NCI-H1105 treated with DMSO at 0.1 percent for 48 hours (cell line): ENCODE results near the gene SERPINA9.
"Not testable (repeated sequence)": the region's sequence is repeated elsewhere in the genome, so short reads cannot be mapped to it uniquely, and the experiment has no call there.

Experiments
- DNase-seq: peaks from one replicate; lab custom pipeline; 2025; lab: John Stamatoyannopoulos, UW

SERPINA9 gene, protein sequence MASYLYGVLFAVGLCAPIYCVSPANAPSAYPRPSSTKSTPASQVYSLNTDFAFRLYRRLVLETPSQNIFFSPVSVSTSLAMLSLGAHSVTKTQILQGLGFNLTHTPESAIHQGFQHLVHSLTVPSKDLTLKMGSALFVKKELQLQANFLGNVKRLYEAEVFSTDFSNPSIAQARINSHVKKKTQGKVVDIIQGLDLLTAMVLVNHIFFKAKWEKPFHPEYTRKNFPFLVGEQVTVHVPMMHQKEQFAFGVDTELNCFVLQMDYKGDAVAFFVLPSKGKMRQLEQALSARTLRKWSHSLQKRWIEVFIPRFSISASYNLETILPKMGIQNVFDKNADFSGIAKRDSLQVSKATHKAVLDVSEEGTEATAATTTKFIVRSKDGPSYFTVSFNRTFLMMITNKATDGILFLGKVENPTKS

DNA sequence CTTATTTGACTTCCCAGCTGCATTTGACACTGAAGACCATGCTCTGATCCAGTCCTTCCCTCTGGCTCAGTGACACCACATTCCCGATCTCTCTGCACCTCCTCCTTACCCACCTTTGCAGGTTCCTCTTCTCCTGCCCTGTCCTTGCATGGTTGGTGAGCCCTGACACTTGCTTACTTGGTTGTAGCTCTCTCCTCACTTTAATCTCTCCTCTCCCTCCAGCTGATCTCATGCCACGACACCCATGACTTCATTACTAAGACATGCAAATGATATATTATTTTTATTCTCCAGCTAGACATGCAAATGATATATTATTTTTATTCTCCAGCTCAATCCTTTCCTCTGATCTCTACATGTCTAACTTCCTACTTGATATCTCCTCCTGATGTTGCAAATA lies at the start of gene SERPINA9:
SERPINA9 (minus strand) TSS at position 175 of the 400 bp plus-strand sequence. CDS start 6,357 bp downstream, outside the sequence.
- no peak for DNase-seq

DNA sequence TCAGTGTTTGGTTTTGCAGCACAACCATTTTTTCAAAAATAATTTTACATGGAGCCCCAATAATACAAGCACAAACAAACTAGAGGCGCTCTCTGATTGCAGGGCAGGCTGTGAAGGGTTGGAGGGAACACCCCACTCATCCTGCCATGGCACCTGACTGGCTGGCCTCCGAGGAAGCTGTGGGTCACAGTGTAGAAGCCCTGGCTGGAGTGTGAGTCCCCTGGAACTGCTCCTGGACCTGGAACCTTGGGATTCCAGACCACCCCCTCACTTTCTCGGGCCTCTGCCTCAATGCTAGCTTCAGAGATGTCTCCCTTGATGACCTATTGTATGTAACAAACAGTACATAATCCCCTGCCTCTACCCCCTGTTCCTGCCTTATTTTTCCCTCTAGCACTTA lies 48.1 kb upstream of the SERPINA9 start:
- DNase-seq = no peak

DNA sequence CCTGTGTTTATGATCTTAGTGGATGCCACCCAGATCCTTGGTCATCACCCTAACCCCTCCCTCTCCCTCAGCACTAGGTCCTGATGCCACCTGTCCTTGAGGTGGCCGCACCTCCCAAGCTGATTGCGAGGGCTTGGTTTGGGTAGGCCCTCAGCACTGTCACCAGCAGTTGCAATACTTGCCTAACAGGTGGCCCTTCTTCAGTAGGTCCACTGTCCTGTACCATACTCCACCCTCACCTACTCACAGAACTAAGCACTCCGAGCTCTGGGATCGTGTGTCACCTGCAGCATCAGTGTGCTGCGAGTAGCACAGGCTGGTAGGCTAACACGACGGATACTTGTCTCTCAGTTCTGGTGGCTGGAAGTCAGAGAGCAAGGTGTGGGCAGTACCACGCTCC lies 47.3 kb upstream of the SERPINA9 start:
- no peak for DNase-seq

DNA sequence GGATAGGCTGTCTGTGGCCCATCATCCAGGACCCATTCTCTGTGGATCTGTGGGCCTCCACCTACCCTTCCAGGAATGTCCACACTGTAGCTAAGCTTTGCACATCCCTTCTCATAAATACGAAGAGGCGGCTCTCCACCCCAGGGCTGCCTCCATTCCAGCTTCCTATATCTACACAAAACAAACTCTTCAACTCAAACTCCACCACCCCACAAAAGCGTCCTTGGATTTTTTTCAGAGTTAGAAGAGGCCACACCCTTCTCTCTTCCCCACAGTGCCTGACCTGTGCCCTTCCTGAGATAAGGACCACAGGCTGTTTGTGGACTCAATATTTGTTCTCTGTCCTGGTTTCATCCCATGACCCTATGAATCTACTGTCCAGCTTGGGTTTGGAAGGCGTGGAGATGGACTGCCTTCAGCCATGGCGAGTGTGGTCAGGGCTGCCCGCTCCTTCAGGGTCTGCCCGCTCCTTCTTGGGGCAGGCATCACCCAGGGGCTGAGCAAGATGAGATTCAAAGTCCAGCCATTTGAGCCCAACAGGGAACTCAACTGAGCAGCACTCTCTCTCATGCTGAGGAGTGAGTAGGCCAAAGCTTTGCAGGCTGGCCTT lies 46.2 kb upstream of the SERPINA9 start:
- no peak for DNase-seq

DNA sequence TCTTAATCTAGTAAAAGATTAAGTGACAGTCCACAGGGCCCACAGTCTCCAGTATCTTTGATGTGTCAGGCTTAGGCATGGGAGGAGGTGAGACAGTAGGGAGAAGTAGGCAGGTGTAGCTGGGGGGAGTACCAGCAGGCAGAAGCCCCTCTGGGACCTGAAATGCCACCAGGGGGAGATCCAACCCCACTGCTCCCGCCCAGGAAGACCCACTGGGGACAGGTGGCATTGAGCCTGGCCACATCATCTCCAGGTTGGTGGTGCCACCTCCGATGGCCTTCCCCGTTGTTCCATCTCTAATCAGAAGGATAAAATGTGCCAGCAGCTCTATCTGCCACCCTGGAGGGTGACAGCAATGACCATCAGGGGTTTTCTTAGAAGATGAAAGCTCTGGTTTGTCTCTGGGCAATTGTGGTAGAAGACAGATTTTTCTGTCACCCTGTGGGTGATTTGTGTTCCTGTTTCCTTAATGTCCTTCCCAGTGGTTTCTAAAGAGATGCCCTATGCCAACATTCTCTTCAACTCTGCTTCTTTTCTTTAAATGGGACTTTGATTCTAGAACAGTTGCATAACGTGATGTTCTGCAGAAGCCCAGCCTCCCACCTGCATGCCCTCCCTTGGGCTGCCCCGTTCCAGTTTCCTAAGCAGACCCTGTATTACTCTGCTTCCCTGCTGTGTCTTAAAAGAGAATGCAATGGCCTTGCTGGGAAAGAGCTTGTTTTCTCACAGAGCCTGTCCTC lies 45.5 kb upstream of the SERPINA9 start:
- no peak for DNase-seq

DNA sequence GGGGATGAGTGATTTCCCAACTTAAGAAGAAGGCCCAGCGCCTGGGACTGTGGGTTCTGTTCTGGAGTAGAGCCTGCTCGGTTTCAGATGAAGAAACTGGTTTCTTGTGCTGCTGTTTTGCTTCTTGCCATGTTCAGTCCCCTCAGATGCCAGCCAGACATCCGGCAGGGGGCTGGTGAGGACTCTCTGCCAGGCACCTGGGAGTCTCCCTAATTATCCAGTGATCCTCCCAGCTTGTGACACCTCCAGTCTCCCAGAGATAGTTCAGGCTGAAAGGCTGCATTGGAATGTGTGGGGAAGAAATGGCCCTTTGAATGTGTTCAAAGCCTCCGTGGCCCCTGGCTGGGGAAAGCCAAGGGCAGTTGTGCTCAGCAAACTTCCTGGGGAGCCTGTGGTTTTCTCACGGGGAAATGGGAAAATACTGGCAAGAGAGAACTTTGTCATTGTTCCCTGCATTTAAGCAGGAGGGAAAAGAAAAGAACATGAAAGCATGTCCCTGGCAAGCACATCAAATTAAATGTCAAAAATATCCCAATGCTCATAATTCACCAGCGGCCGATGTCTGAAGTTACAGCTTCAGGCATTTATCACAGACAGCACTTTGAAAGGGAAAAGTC lies 41.8 kb upstream of the SERPINA9 start:
- no peak for DNase-seq

DNA sequence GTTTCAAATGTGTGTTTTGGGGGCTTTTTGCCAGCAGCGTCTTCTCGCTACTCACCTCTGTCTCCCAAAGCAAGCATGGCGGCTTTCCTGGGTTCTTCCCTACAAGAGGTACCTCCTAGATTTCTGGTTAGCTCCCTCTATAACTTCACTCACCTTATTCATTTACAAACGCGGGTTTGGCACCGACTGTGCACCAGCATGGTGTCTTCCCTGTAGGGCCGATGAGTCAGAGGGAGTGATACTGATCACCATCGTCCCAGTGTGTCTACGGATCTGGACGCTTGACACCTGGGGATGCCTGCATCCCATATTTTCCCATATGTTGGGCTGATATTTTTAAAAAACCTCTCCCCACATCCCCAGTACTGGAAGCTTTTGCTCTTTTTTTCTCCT lies 41.2 kb upstream of the SERPINA9 start:
- no peak for DNase-seq

DNA sequence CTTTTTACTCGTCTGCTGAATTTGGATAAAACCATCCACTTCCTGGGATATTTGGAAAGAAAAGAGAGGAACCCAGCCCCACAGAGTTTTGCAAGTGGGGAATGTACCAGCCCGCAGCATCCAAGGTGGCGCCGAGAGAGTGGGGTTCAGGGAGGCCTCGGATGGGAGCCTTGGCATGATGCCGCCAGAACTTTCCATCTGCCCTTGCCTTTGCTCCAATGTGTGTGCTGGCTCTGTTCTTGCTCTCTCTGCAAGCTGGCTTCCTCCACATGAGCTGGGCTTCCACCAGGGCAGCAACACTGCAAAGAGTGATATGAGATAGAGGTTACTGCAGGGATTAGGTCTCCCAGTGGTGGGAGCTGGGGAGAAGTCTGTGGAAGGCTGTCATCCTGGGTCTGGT lies 39.9 kb upstream of the SERPINA9 start:
- DNase-seq = no peak

DNA sequence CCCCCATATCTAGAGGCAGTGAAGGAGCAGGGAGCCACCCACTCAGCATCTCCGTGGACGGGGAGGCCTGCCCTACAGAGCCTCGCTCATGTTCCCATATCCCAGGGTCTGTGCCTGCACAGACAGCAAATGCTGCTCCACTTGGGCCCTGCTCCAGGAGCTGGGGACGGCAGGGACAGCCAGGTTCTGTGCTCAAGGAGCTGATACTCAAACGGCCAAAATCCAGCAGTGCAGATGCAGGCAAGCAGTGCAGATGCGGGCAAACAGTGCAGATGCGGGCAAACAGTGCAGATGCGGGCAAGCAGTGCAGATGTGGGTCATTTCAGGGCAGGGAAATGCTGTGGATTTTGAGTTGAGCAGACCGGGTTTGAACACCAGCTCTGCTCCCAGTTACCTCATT lies 39.4 kb upstream of the SERPINA9 start:
- no peak for DNase-seq

DNA sequence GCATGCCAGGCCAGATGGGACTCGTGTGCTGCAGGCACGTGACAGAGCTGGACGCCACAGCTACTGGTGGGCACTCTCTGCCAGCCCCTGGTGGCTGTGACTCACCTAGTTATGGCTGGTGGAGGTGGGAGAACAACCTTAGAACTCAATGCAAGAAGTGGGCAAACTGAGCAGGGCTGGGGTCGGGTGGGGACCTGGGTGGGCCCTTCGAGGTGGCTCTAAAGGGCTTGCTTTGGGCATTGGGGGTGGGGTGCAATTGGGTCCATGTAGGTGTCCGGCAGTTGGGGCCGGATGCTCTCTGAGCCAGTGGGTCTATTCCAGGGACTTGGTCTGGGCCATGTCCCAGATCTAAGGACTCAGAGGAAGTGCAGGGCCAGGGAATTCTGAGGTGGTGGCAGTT lies 38.4 kb upstream of the SERPINA9 start:
- no peak for DNase-seq

DNA sequence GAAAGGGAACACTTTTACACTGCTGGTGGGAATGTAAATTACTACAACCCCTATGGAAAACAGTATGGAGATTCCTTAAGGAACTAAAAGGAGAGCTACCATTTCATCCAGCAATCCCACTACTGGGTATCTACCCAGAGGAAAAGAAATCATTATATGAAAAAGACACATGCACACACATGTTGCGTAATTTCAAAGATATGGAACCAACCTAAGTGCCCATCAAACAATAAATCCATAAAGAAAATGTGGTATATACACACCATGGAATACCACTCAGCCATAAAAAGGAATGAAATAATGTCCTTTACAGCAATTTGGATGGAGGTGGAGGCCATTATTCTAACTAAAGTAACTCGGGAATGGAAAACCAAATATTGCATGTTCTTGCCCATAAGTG lies 34.5 kb upstream of the SERPINA9 start:
- not testable (repeated sequence) for DNase-seq

DNA sequence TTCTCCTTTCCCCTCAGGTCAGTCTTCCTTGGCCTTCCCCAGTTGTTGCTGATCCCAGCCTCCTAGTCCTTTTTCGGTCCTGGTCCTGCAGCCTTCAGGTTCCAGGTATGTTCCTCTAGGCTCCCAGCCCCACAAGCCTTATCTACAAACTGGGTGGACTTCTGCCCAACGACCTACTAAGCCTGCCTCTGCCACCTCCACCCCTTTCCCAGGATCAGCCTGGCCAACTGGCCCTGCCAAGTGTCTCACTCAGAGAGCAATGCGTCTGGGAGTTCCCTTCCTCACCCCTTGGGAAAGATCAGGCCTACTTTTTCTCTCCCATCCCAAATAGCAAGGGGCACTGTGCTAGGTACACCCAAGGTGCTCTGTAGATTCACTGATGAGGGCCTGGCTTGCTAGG lies 33.4 kb upstream of the SERPINA9 start, which contains the start of gene SERPINA12:
SERPINA12 (minus strand) TSS at position 114 of the 400 bp plus-strand sequence. CDS start 11,072 bp downstream, outside the sequence.
- no peak for DNase-seq

DNA sequence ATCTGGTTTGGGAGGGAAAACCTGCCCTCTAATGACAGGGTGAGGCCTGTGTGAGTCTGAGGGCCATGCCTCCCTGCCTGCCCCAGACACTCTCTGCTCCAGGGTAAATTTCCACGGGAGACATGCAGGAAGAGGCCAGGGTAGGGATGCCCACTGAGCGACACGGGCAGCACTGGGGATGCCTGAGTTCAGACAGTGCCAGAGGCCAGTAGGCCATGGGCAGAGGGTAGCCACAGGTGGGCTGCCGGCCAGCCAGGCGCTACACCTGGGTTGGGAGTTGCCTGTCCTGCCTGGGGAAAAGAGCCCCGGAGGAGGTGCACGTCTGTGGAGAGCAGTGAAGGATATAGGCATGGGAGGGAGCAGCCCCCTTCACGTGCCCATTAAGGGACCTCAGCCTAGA lies 29.6 kb upstream of the SERPINA9 start:
- no peak for DNase-seq

DNA sequence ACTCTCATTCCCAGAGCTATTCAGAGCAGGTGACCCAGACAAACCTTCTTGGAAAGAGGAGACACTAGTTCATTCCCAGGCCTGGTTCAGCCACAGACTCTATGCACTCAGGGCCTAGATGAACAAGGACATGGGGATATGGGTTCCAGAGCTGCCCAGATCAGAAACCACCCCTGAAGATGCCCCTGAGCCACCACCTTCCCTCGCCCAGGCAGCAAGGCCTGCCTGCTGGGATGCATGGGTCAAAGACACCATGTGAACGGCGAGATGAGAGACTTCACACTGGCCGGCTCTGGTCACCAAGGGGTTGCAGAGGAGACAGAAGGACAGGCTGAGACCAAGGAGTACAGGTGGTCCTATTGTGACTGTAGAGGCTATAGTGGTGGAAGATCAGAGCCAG lies 29.2 kb upstream of the SERPINA9 start:
- DNase-seq = no peak

DNA sequence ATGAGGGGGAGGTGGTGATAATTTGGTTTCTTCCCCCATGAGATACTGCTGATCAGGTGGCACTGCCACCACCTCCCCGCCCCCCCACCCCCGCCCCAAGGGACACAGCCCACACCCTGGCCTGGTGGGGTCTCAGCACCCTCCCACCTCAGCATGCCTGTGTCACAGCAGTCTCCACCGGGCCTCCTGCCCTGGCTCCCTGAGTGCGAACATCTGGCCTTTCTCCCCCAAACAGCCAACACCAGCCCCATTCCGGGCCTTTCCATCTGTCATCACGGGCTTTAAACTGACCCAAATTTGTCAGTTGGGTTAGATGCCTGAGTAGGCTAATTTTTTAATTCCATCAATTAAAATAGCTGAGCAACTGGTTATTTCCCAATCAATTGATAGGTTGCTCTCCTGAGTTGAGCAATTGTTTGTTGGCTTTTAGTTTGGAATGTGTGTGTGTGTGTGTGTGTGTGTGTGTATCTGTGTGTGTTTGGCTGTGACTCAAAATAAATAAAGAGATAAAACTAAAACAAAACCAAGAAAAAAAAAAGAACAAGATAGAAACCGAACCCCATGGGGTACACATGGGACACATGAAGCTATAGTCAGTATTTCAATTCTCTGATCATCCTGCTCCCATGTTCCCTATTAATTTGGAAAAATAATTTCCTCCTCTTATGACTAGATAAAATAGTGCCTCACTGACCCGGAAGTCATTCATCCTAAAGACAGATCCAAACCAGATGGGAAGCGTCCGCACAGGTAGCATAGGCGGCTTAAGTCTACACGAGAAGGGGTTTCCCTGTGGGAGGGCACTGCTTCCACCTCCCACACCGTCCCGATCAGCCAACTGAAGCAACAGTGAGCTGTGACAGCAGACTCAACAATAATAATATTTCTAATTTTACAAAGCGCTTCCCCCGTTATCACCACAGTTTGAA lies 25.9 kb upstream of the SERPINA9 start:
- DNase-seq = no peak

DNA sequence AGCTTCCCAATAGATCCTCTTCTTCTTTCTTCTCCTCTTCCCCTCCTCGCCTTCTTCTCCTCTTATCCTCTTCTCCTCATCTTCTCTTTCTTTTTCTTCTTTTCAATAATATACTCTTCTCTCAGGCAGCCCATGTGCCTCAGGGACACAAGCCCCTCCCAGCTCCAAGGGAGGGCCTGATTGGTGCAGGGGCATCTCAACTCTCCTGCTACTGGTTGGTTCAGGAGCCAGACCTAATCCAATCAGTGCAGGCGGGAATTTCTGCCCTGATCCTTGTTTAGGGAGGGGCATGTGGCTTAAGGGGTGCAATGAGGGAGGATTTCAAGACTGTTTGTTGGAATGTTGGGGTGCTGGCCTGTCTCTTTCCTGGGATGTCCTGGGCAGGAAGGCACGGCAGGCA lies 24.3 kb upstream of the SERPINA9 start:
- DNase-seq = no peak

DNA sequence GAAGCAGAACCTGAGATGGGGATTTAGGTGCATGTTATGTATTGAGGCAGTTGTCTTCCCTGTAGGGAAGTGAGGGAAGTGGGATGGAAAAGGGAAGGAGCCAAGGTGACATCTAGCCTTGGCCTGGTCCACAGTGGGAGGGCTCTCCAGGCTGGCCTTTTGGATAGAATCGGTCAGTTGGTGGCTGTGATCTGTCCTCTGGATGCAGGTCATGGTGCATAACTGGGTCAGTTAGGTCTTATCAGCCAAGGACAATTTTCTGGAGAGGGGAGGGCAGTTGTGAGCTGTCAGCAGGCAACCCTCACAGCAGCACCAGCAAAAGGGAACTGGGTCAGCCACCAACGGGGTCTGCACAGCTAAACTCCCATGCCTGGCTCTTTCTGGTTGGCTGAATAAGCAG lies 23.7 kb upstream of the SERPINA9 start:
- DNase-seq = no peak

DNA sequence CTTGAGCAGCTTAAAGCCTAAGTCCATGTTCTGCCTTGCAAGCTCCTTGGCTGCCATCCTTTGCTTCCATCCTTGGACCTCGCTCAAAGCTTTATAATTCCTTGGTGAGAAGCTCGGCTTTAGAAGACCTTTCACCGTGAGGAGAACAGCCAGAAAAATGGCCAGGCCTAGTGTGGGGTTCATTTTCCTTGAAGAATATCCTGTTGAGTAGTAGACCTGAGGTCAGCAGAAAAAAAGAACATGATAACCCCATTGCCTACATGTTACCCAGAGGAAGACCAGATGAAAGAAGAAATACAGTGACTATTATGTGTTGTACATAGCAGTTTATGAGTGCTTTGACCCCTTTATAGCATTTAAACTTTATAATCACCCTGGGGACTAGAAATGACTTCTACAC lies 22.2 kb upstream of the SERPINA9 start:
- no peak for DNase-seq

DNA sequence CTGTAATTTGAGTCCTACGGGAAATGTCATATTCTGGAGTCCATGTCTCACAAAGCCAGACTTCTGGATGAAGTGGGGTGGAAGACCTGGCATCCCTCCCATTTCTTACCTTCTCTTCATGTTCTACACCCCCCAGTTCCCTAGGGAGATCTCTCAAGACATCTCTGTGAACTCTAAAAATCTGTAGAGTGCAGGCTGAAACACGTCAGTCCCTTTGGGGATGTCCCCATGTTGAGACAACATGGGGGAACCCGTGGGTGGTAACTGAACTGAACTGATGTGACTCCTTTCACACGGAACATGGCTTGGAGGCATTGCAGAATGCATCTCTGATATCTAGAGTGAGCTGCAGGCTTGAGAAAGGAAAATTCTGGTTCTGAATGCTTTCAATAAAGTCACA lies 18.1 kb upstream of the SERPINA9 start:
- DNase-seq = no peak

DNA sequence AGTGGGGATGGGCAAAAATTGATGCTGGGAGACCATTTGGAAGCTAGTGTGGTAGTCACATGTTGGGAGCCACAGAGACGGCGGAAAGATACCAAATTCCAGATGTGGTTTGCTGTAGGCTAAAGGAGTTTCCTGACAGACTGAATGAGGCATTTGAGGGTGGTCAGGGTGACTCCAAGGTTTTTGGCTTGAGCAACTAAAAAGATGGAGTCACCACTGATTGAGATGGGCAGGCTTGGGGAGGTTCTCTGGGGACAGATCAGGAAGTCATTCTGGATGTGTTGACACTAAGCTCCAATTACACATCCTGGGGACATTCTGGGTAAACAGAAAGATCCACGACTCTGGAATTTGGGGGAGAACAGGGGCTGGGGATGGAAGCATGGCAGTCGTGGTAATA lies 15.5 kb upstream of the SERPINA9 start:
- DNase-seq = no peak

DNA sequence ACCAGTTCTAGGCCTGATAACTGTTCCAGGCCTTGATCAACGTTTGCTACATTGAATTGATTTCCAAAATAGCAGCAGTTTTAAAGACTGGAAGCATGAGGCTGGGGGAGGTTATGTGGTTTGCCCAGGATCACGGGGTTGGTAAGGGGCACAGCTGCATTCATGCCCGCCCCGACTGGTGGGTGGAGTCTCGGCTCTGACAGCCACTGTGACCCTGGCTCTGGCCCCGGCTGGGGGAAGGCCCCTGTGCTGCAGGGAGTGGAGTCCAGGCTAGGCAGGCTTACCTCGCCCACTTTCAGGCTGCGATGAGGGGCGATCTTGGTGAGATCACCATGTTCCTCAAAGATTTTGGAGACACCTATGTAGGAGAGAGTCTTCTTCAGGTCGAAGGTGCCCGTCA lies 13.3 kb upstream of the SERPINA9 start:
- DNase-seq = no peak
